Calu3 (cell line): ENCODE results near the gene TECTA. TPM values are rescaled to one million over a fixed set of nuclear protein-coding genes. Genes with fewer than 3 reads are reported as not detected.

Experiments used
- BruUV-seq: library from RNA; stranded (reverse); fragments of 400-500 nt; replicated peaks from 2 replicates; lab custom pipeline; 2021; lab: Mats Ljungman, UMichigan
- CTCF ChIA-PET: fragments of 300-600 bp; sonication (Branson Sonifier 250); formaldehyde crosslinking; loops from one replicate; lab custom pipeline; 2022; ENCODE audit warnings: antibody characterized with exemption; lab: Charles Lee
- DNase-seq: peaks from one replicate; pipeline ENCODE4 v3.0.0; 2022
- H3K27ac Mint-ChIP-seq: one replicate; pipeline ENCODE4 v1.8.0; 2022; ENCODE audit warnings: mixed read lengths; ENCODE audit not compliant: unreplicated experiment
- H3K27me3 Mint-ChIP-seq: one replicate; pipeline ENCODE4 v1.8.0; 2022; ENCODE audit warnings: mixed read lengths; ENCODE audit not compliant: unreplicated experiment
- H3K36me3 Mint-ChIP-seq: one replicate; pipeline ENCODE4 v1.8.0; 2022; ENCODE audit warnings: mild to moderate bottlenecking, moderate library complexity, mixed read lengths; ENCODE audit not compliant: insufficient read depth, unreplicated experiment
- H3K4me1 Mint-ChIP-seq: one replicate; pipeline ENCODE4 v1.8.0; 2022; ENCODE audit warnings: mild to moderate bottlenecking, low read depth, mixed read lengths; ENCODE audit not compliant: unreplicated experiment
- H3K4me3 Mint-ChIP-seq: one replicate; pipeline ENCODE4 v1.8.0; 2022; ENCODE audit warnings: mild to moderate bottlenecking, low read depth, moderate library complexity, mixed read lengths; ENCODE audit not compliant: unreplicated experiment
- H3K9me3 Mint-ChIP-seq: one replicate; pipeline ENCODE4 v1.8.0; 2022; ENCODE audit warnings: low read depth, mixed read lengths; ENCODE audit not compliant: unreplicated experiment
- CTCF ChIP-seq: fragments of 200-600 bp; IDR thresholded peaks from one replicate; pipeline ENCODE4 v1.8.0; 2022; ENCODE audit warnings: antibody characterized with exemption; ENCODE audit not compliant: unreplicated experiment
- intact Hi-C: fragments of 100-400 bp; cut with micrococcal nuclease; formaldehyde crosslinking; loops from one replicate; pipeline ENCODE4 v1.10.0; 2022; ENCODE audit not compliant: unreplicated experiment
- total RNA-seq: library from RNA; stranded (reverse); gene quantifications from 2 replicates; pipeline ENCODE4 v1.2.3, GENCODE V29; 2022

TECTA gene
- total RNA-seq, 1 experiment from 2014 or later, result not detected

GRCh38 chr11:121106812-121107211 lies 5.8 kb downstream of the TECTA start:
- H3K27ac Mint-ChIP-seq, result no peak overlapping the region
- H3K9me3 Mint-ChIP-seq, result no peaks in the 10 kb centered on the region
- intact Hi-C loops, result no loop called here
- peaks cover 38% of the 10 kb centered on the region for H3K27me3 Mint-ChIP-seq
- H3K4me3 Mint-ChIP-seq, result no peak overlapping the region
- no peak for TF ChIP-seq CTCF
- CTCF ChIA-PET, result interaction anchor here (0.6 kb wide), 1 partner anchor 125 kb away, joined by 3 read pairs; no protein-coding TSS in a partner anchor
- BruUV-seq, result no TSS peak
- no peaks in the 10 kb centered on the region for H3K36me3 Mint-ChIP-seq
- no peaks in the 10 kb centered on the region for H3K4me1 Mint-ChIP-seq
- no peak for DNase-seq

- no peaks in the 10 kb centered on the region for H3K36me3 Mint-ChIP-seq
- no peak overlapping the region for H3K27ac Mint-ChIP-seq
- no peak for TF ChIP-seq CTCF
- CTCF ChIA-PET, result no interaction called here
- H3K9me3 Mint-ChIP-seq, result no peaks in the 10 kb centered on the region
- no peaks in the 10 kb centered on the region for H3K4me1 Mint-ChIP-seq
- H3K27me3 Mint-ChIP-seq, result peaks cover 47% of the 10 kb centered on the region
- no peak for DNase-seq
- intact Hi-C loops, result no loop called here
- H3K4me3 Mint-ChIP-seq, result no peak overlapping the region
- no TSS peak for BruUV-seq
These were observed 7.4 kb downstream of the TECTA start for GRCh38 chr11:121108413-121108812.

GRCh38 chr11:121109471-121109870 lies 8.4 kb downstream of the TECTA start:
- Mint-ChIP-seq H3K9me3 (no peaks in the 10 kb centered on the region), H3K27me3 (peaks cover 47% of the 10 kb centered on the region), H3K4me3 (no peak overlapping the region), H3K4me1 (no peaks in the 10 kb centered on the region), H3K27ac (no peak overlapping the region), H3K36me3 (no peaks in the 10 kb centered on the region)
- TF ChIP-seq CTCF, result no peak
- CTCF ChIA-PET, result no interaction called here
- no TSS peak for BruUV-seq
- intact Hi-C loops, result no loop called here
- DNase-seq, result no peak

GRCh38 chr11:121109916-121110586 lies 9.0 kb downstream of the TECTA start:
- H3K9me3 Mint-ChIP-seq, result no peaks in the 10 kb centered on the region
- CTCF ChIA-PET, result interaction anchor here (0.6 kb wide), 1 partner anchor 124 kb away, joined by 5 read pairs; no protein-coding TSS in a partner anchor
- H3K27me3 Mint-ChIP-seq, result peaks cover 47% of the 10 kb centered on the region
- H3K4me1 Mint-ChIP-seq, result no peaks in the 10 kb centered on the region
- intact Hi-C loops, result loop anchor here (10.0 kb wide), 1 partner anchor 175 kb away; no protein-coding TSS in a partner anchor
- H3K36me3 Mint-ChIP-seq, result no peaks in the 10 kb centered on the region
- no TSS peak for BruUV-seq
- no peak for DNase-seq
- no peak for TF ChIP-seq CTCF
- no peak overlapping the region for H3K4me3 Mint-ChIP-seq
- H3K27ac Mint-ChIP-seq, result no peak overlapping the region
